ENCODE measurements around the gene HCST.

DNA sequence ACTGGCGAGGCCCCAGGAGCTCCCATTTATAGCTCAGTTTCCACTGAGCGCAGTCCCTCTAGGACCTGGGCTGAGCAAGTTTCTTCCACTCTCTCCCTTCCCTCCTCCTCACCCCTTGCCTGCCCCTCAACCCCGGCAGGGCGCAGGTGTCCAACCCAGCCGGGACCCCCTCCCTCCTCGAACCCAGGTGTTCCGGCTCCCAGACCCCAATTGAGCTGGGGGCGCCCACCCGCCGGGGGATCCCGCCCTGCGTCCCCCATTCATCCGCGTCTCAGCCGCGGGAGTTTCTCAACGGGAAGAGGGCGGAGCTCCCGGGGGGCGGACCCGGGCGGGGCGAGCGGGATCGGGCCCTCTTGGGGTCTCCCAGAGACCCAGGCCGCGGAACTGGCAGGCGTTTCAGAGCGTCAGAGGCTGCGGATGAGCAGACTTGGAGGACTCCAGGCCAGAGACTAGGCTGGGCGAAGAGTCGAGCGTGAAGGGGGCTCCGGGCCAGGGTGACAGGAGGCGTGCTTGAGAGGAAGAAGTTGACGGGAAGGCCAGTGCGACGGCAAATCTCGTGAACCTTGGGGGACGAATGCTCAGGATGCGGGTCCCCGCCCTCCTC, 45.7 kb upstream of the HCST start, which contains the start of gene KIRREL2:
- TF ChIP-seq POLR2A (IDR thresholded peaks at IDR 0.05) (no peak), POLR2AphosphoS5 (IDR thresholded peaks at IDR 0.05) (no peak)
- TF ChIP-seq, protein P1, sequence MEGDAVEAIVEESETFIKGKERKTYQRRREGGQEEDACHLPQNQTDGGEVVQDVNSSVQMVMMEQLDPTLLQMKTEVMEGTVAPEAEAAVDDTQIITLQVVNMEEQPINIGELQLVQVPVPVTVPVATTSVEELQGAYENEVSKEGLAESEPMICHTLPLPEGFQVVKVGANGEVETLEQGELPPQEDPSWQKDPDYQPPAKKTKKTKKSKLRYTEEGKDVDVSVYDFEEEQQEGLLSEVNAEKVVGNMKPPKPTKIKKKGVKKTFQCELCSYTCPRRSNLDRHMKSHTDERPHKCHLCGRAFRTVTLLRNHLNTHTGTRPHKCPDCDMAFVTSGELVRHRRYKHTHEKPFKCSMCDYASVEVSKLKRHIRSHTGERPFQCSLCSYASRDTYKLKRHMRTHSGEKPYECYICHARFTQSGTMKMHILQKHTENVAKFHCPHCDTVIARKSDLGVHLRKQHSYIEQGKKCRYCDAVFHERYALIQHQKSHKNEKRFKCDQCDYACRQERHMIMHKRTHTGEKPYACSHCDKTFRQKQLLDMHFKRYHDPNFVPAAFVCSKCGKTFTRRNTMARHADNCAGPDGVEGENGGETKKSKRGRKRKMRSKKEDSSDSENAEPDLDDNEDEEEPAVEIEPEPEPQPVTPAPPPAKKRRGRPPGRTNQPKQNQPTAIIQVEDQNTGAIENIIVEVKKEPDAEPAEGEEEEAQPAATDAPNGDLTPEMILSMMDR (IDR thresholded peaks at IDR 0.05) = no peak
